Esophagus muscularis mucosa (tissue), 4 donors: Measurements from ENCODE around the gene HOXC5. TPM values are rescaled to one million over a fixed set of nuclear protein-coding genes. Genes with fewer than 3 reads are reported as not detected.

Source experiments
- DNase-seq: peaks from one replicate; pipeline ENCODE4 v3.0.0-alpha.2; 2017; ENCODE audit errors: extremely low spot score
- H3K27ac ChIP-seq, 4 donors: fragments of 200-600 bp; sonication (generic); replicated peaks in 1 of 4; 1 replicate in 3 of 4; 2 replicates in 1 of 4; pipeline ENCODE4 v1.5.1; 2016 to 2019; ENCODE audit warnings: mild to moderate bottlenecking in 1 of 4
- H3K27me3 ChIP-seq, 4 donors: fragments of 200-600 bp; sonication (generic); one replicate each; pipeline versions ENCODE4 v1.5.1 to v1.6.0; 2016 to 2019
- H3K36me3 ChIP-seq, 4 donors: fragments of 200-600 bp; sonication (generic); one replicate each; pipeline ENCODE4 v1.5.1; 2016 to 2019
- H3K4me1 ChIP-seq, 4 donors: fragments of 200-600 bp; sonication (generic); one replicate each; pipeline ENCODE4 v1.5.1; 2016 to 2019
- H3K4me3 ChIP-seq, 4 donors: fragments of 200-600 bp; sonication (generic); 1 replicate in 2 of 4; 2 replicates in 2 of 4; pipeline ENCODE4 v1.5.1; 2016 to 2019; ENCODE audit warnings: mild to moderate bottlenecking in 4 of 4, moderate library complexity in 1 of 4
- H3K9me3 ChIP-seq, 4 donors: fragments of 200-600 bp; sonication (generic); 1 replicate in 3 of 4; 2 replicates in 1 of 4; pipeline ENCODE4 v1.5.1; 2016 to 2019
- EP300 ChIP-seq: sonication (generic); formaldehyde crosslinking; IDR thresholded peaks from one replicate; pipeline ENCODE4 v1.6.1; 2017; ENCODE audit warnings: antibody characterized with exemption
- POLR2A ChIP-seq: fragments of 450-650 bp; IDR thresholded peaks from one replicate; pipeline ENCODE4 v1.6.1; 2017; ENCODE audit warnings: antibody characterized with exemption, moderate library complexity, mild to moderate bottlenecking, low read depth
- POLR2AphosphoS5 ChIP-seq, 2 donors: sonication (generic); formaldehyde crosslinking; IDR thresholded peaks; one replicate each; pipeline ENCODE4 v1.6.1; 2017; ENCODE audit warnings: antibody characterized with exemption in 2 of 2
- WGBS: methylation state at CpG from one replicate; pipeline ENCODE4 v1.1.5; 2018; 5-methylcytosine and 5-hydroxymethylcytosine counted together
- intact Hi-C: fragments of 100-400 bp; cut with DNase I; formaldehyde crosslinking; loops from one replicate; pipeline ENCODE4 v1.15.1; 2023
- total RNA-seq, 4 donors: library from RNA; depleted of rRNA; stranded (reverse); fragments of >200 nt; gene quantifications; one replicate each; pipeline versions ENCODE4 v1.1.0 to v1.2.1, GENCODE V29; 2016
- TF ChIP-seq, protein P1 (sequence below), 3 experiments: fragments of 200-600 bp in 2 of 3; fragments of 450-650 bp in 1 of 3; sonication (generic) in 2 of 3; IDR thresholded peaks; one replicate each; pipeline ENCODE4 v1.5.1; 2017 to 2019; ENCODE audit warnings: antibody characterized with exemption in 3 of 3, mild to moderate bottlenecking in 2 of 3, moderate library complexity in 1 of 3

Gene HOXC5
- total RNA-seq, 4 donors from 2014 or later = 0.83 to 2.0 TPM; not detected in 2

DNA sequence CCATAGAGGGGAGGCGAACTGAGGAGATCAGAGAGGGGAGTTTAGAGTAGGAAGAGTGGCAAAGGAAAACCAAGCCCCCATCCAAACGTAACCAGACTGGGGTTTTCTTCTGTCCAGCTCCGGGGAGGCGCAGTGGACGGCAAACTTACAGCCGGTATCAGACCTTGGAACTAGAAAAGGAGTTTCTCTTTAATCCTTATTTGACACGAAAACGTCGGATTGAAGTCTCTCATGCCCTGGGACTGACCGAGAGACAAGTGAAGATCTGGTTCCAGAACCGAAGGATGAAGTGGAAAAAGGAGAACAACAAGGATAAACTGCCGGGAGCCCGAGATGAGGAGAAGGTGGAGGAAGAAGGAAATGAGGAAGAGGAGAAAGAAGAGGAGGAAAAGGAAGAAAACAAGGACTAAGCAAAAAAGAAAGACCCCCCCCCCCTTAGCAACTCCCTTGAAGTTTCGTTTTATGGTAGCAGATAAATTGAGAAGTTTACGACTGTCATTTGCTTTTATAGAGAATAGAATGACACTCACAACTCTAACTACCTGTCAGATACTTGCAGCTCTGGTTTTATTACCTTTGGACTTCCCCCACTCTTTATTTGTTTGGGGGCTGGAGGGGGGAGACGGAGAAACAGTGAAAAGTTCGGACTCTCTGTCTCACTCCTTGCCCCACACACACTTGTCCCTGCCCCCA, 21.7 kb upstream of the HOXC5 start:
- Histone ChIP-seq H3K4me3 (no peak overlapping the region), H3K27me3 (peaks cover 11 to 99% (median 88%) of the 10 kb centered on the region in 4 donors), H3K4me1 (peaks cover 17 to 57% (median 31%) of the 10 kb centered on the region in 4 donors), H3K9me3 (no peaks in the 10 kb centered on the region), H3K27ac (no peak overlapping the region), H3K36me3 (no peaks in the 10 kb centered on the region)
- intact Hi-C loops = loop anchor here (10.0 kb wide), 1 partner anchor 354 kb away; the partner anchor contains the start of gene GPR84
- WGBS = 9% methylated on average over 17 of the region's 17 CpGs
- no peak for DNase-seq
- TF ChIP-seq, protein P1, sequence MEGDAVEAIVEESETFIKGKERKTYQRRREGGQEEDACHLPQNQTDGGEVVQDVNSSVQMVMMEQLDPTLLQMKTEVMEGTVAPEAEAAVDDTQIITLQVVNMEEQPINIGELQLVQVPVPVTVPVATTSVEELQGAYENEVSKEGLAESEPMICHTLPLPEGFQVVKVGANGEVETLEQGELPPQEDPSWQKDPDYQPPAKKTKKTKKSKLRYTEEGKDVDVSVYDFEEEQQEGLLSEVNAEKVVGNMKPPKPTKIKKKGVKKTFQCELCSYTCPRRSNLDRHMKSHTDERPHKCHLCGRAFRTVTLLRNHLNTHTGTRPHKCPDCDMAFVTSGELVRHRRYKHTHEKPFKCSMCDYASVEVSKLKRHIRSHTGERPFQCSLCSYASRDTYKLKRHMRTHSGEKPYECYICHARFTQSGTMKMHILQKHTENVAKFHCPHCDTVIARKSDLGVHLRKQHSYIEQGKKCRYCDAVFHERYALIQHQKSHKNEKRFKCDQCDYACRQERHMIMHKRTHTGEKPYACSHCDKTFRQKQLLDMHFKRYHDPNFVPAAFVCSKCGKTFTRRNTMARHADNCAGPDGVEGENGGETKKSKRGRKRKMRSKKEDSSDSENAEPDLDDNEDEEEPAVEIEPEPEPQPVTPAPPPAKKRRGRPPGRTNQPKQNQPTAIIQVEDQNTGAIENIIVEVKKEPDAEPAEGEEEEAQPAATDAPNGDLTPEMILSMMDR (IDR thresholded peaks at IDR 0.05) = no peak
- TF ChIP-seq POLR2A = no peak
- no peak for TF ChIP-seq POLR2AphosphoS5 (IDR thresholded peaks at IDR 0.05)
- TF ChIP-seq EP300 = no peak

- peaks cover 14 to 58% (median 31%) of the 10 kb centered on the region in 4 donors for H3K4me1 ChIP-seq
- 28% methylated on average over 14 of the region's 14 CpGs for WGBS
- no peak overlapping the region for H3K4me3 ChIP-seq
- H3K36me3 ChIP-seq = no peaks in the 10 kb centered on the region
- no peaks in the 10 kb centered on the region for H3K9me3 ChIP-seq
- H3K27ac ChIP-seq = no peak overlapping the region
- peaks cover 11 to 99% (median 88%) of the 10 kb centered on the region in 4 donors for H3K27me3 ChIP-seq
- no peak for TF ChIP-seq POLR2AphosphoS5 (IDR thresholded peaks at IDR 0.05)
- TF ChIP-seq, protein P1 (IDR thresholded peaks at IDR 0.05) = no peak
- TF ChIP-seq EP300 = no peak
- TF ChIP-seq POLR2A = no peak
- intact Hi-C loops = loop anchor here (10.0 kb wide), 1 partner anchor 353 kb away; the partner anchor contains the start of gene GPR84
- no peak for DNase-seq
These were observed 21.0 kb upstream of the HOXC5 start for GRCh38 chr12:54011665-54012532.

GRCh38 chr12:54012631-54013409, 20.0 kb upstream of the HOXC5 start:
- Histone ChIP-seq H3K4me3 (no peak overlapping the region), H3K27me3 (peaks cover 11 to 99% (median 87%) of the 10 kb centered on the region in 4 donors), H3K36me3 (no peaks in the 10 kb centered on the region), H3K27ac (no peak overlapping the region), H3K9me3 (no peaks in the 10 kb centered on the region), H3K4me1 (peaks cover 22 to 67% (median 41%) of the 10 kb centered on the region in 4 donors)
- TF ChIP-seq POLR2AphosphoS5 (IDR thresholded peaks at IDR 0.05) (no peak), POLR2A (no peak), EP300 (no peak)
- TF ChIP-seq, protein P1 (IDR thresholded peaks at IDR 0.05) = no peak
- intact Hi-C loops = loop anchor here (10.0 kb wide), 1 partner anchor 352 kb away; the partner anchor contains the start of gene GPR84
- no peak for DNase-seq
- 31% methylated on average over 6 of the region's 6 CpGs for WGBS

DNA sequence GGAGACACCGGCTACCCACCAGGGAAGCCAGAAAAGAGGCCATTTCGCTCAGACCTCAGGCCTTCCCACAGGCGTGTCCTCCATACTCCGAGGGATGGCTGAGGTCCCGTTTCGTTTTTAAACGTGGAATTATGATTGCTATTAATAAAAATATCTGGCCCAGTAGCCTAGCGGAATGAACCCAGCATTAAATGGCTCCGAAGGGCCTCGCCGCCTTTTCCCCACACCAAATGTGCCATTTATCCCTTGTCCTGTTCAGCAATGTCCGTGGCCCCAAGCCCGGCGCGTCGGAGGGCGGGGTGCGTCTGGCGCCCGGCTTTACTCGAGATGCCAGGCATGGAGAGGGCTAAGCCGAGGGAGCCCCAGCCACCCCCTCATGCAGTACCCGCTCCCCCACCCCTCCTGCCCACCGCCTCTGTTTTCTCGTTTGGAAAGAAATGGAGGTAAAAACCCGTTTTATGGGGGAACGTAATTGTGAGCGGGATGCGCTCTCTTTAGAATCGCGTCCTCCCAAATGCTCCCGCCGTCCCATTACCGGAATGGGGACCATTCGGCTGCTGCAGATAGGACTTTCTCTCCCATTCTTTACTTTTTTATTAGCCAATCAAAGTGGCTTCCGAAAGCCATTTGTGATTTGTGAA, 18.4 kb upstream of the HOXC5 start:
- Histone ChIP-seq H3K36me3 (no peaks in the 10 kb centered on the region), H3K4me3 (peak overlapping the region; percentile 5 to 38 (median 25)), H3K27me3 (peaks cover 5 to 100% (median 81%) of the 10 kb centered on the region in 4 donors), H3K27ac (no peak overlapping the region), H3K9me3 (no peaks in the 10 kb centered on the region), H3K4me1 (peaks cover 20 to 72% (median 49%) of the 10 kb centered on the region in 4 donors)
- intact Hi-C loops = loop anchor here (10.0 kb wide), 1 partner anchor 350 kb away; the partner anchor contains the start of gene GPR84
- TF ChIP-seq POLR2AphosphoS5 (IDR thresholded peaks at IDR 0.05) = no peak
- TF ChIP-seq, protein P1 (IDR thresholded peaks at IDR 0.05) = no peak
- no peak for TF ChIP-seq POLR2A
- TF ChIP-seq EP300 = no peak
- 6% methylated on average over 35 of the region's 36 CpGs for WGBS
- DNase-seq = no peak
